ENCODE results near the gene RNU7-1. TPM values are rescaled to one million over a fixed set of nuclear protein-coding genes. Genes with fewer than 3 reads are reported as not detected.

RNU7-1 gene
- total RNA-seq, 1 experiment from 2014 or later, result not detected

- DNase-seq, result no peak
- H3K4me1 ChIP-seq, result no peaks in the 10 kb centered on the region
- H3K4me3 ChIP-seq, result no peak overlapping the region
- no peaks in the 10 kb centered on the region for H3K9me3 ChIP-seq (replicated peaks)
- no peaks in the 10 kb centered on the region for H3K27me3 ChIP-seq
- peaks cover 49% of the 10 kb centered on the region for H3K36me3 ChIP-seq
- no peak overlapping the region for H3K27ac ChIP-seq
Observed at GRCh38 chr12:6939191-6939540, 4.5 kb upstream of the RNU7-1 start.

GRCh38 chr12:6941267-6941666 is 2.3 kb upstream of the RNU7-1 start:
- Histone ChIP-seq H3K27ac (no peak overlapping the region), H3K4me3 (no peak overlapping the region), H3K9me3 (replicated peaks) (no peaks in the 10 kb centered on the region), H3K36me3 (peaks cover 31% of the 10 kb centered on the region), H3K27me3 (no peaks in the 10 kb centered on the region), H3K4me1 (peaks cover 4% of the 10 kb centered on the region)
- no peak for DNase-seq

DNA sequence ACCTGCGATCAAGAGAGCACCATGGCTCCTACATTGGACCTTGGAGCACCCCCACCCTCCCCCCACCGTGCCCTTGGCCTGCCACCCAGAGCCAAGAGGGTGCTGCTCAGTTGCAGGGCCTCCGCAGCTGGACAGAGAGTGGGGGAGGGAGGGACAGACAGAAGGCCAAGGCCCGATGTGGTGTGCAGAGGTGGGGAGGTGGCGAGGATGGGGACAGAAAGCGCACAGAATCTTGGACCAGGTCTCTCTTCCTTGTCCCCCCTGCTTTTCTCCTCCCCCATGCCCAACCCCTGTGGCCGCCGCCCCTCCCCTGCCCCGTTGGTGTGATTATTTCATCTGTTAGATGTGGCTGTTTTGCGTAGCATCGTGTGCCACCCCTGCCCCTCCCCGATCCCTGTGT is 1.8 kb upstream of the RNU7-1 start:
- no peak for DNase-seq
- Histone ChIP-seq H3K27ac (no peak overlapping the region), H3K4me1 (peaks cover 4% of the 10 kb centered on the region), H3K36me3 (peaks cover 26% of the 10 kb centered on the region), H3K27me3 (no peaks in the 10 kb centered on the region), H3K4me3 (no peak overlapping the region), H3K9me3 (replicated peaks) (no peaks in the 10 kb centered on the region)

DNA sequence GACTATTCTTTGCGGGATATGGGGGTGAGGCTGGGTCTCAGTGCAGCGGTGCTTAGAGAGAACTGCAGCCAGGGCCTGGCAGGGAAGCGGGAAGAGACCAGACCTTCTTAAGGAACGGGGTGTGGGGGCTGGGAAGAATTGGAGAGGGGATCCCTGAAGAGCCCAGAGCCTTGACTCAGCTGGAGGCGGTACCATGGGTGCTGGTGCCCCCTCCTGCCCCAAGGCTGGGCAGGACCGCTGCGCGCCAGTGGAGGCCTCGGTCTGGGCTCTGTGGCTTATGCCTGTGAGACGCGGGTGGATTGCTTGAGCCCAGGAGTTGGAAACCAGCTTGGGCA is 1.3 kb upstream of the RNU7-1 start:
- no peak for DNase-seq

GRCh38 chr12:6943389-6943721 is 261 bp upstream of the RNU7-1 start:
- peak overlapping the region; percentile 98 for H3K27ac ChIP-seq
- H3K4me3 ChIP-seq, result peak overlapping the region; percentile 67
- H3K9me3 ChIP-seq (replicated peaks), result no peaks in the 10 kb centered on the region
- peak; percentile 88 to 94 for DNase-seq
- peaks cover 4% of the 10 kb centered on the region for H3K4me1 ChIP-seq
- peaks cover 12% of the 10 kb centered on the region for H3K36me3 ChIP-seq
- no peaks in the 10 kb centered on the region for H3K27me3 ChIP-seq

More for the DNA sequence above, 1.3 kb upstream of the RNU7-1 start:
- H3K27ac ChIP-seq, result no peak overlapping the region
- no peaks in the 10 kb centered on the region for H3K9me3 ChIP-seq (replicated peaks)
- H3K4me3 ChIP-seq, result no peak overlapping the region
- peaks cover 21% of the 10 kb centered on the region for H3K36me3 ChIP-seq
- H3K4me1 ChIP-seq, result peaks cover 4% of the 10 kb centered on the region
- H3K27me3 ChIP-seq, result no peaks in the 10 kb centered on the region

DNA sequence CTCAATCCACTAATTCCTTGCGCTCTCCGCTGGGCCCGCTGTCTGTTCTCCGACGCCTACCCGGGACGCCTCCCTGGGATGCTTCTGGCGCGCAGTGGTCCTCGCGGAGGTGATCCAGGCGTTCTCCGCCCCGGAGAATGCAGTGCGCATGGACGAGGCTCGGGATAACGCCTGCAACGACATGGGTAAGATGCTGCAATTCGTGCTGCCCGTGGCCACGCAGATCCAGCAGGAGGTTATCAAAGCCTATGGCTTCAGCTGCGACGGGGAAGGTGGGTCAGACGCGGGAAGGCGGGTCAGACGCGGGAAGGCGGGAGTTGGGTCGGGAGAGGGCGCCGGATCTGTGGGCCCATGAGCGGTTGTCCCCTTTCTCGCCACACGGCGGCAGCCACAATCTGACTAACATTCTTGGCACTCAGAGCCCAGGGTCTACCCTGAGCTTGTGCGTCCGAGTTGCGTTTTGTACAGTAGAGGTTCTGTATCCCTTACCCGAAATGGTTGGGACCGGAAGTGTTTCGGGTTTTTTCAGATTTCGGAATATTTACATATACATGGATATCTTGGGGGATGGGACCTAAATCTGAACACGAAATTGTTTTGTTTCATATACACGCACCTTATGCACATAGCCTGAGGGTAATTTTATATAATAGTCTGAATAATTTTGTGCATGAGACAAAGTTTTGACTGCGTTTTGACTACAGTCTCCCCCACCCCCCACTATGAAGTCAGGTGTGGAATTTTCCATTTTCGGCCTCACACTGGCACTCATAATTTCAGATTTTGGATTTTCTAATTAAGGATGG is 968 bp downstream of the RNU7-1 start:
- DNase-seq, result peak; percentile 92 to 96

DNA sequence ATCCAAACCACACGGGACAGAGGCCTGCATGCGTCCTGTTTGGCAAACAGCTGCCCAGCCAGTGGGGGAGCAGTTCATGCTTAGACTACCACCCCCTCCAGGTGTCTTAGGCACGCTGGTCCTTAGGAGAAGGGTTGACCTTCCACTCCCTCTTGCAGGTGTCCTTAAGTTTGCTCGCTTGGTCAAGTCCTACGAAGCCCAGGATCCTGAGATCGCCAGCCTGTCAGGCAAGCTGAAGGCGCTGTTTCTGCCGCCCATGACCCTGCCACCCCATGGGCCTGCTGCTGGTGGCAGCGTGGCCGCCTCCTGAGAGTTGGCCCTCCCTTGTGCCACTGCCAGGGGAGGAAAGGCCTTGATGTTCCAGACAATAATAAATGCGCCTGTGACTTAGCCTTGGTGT is 2.0 kb downstream of the RNU7-1 start:
- Histone ChIP-seq H3K4me3 (no peak overlapping the region), H3K9me3 (replicated peaks) (no peaks in the 10 kb centered on the region), H3K27ac (no peak overlapping the region), H3K36me3 (no peaks in the 10 kb centered on the region), H3K4me1 (peaks cover 4% of the 10 kb centered on the region), H3K27me3 (no peaks in the 10 kb centered on the region)
- DNase-seq, result no peak

More for the DNA sequence above, 968 bp downstream of the RNU7-1 start:
- Histone ChIP-seq H3K4me1 (peaks cover 4% of the 10 kb centered on the region), H3K27ac (peak overlapping the region; percentile 98), H3K27me3 (no peaks in the 10 kb centered on the region), H3K9me3 (replicated peaks) (no peaks in the 10 kb centered on the region), H3K36me3 (peaks cover 3% of the 10 kb centered on the region; the same call in 1 of the 2 replicates), H3K4me3 (peak overlapping the region; percentile 67)

DNA sequence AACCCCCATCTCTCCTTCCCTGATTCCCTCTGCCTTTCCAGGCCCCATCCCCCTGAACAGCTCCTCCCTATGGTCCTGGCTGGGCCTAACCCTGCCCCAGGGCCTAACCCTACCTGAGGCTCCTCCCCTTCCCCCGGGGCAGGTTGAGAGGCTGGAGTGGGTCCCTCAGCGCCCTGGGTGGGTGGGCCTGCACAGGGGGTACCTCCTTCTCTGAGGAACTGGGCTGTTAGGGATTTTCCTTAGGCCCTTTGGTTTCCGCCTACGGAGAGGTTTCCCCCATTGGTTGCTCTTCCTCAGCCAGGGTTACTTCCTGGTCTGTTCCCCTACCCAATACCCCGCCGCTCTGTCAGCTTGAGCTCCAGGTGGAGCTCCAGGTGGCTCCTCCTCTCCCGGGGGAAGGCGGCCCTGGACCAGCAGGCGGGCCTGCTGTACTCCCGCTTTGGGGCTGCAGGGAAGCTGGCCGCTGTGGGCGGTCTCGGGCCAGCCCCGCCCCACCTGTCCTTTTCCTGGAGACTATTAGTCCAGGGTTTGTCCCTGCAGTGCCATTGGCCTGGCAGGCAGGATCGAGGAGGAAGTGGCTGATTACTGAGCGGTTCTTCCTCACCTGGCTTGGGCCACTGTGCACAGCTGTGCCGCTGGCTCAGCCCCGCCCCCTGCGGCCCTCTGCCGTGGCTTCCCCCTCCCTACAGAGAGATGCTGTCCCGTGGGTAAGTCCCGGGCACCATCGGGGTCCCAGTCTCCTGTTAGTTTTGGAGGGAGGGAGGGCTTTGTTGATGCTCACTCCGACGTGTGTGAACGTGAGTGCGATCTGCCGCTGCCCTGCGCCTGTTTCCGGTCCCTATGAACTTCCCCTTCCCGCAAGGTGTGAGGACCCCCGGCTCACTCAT is 2.7 kb downstream of the RNU7-1 start:
- no peaks in the 10 kb centered on the region for H3K27me3 ChIP-seq
- no peak overlapping the region for H3K4me3 ChIP-seq
- H3K4me1 ChIP-seq, result peaks cover 4% of the 10 kb centered on the region
- H3K9me3 ChIP-seq (replicated peaks), result no peaks in the 10 kb centered on the region
- H3K27ac ChIP-seq, result no peak overlapping the region
- H3K36me3 ChIP-seq, result no peaks in the 10 kb centered on the region
- DNase-seq, result no peak

GRCh38 chr12:6946920-6947374 is 3.3 kb downstream of the RNU7-1 start:
- H3K4me1 ChIP-seq, result peaks cover 4% of the 10 kb centered on the region
- H3K9me3 ChIP-seq (replicated peaks), result no peaks in the 10 kb centered on the region
- no peak overlapping the region for H3K4me3 ChIP-seq
- no peaks in the 10 kb centered on the region for H3K27me3 ChIP-seq
- no peak for DNase-seq
- no peaks in the 10 kb centered on the region for H3K36me3 ChIP-seq
- H3K27ac ChIP-seq, result no peak overlapping the region

- no peaks in the 10 kb centered on the region for H3K36me3 ChIP-seq
- no peaks in the 10 kb centered on the region for H3K9me3 ChIP-seq (replicated peaks)
- H3K27ac ChIP-seq, result no peak overlapping the region
- peaks cover 4% of the 10 kb centered on the region for H3K4me1 ChIP-seq
- H3K4me3 ChIP-seq, result no peak overlapping the region
- DNase-seq, result no peak
- no peaks in the 10 kb centered on the region for H3K27me3 ChIP-seq
Observed at GRCh38 chr12:6947615-6948014, 4.0 kb downstream of the RNU7-1 start.

DNA sequence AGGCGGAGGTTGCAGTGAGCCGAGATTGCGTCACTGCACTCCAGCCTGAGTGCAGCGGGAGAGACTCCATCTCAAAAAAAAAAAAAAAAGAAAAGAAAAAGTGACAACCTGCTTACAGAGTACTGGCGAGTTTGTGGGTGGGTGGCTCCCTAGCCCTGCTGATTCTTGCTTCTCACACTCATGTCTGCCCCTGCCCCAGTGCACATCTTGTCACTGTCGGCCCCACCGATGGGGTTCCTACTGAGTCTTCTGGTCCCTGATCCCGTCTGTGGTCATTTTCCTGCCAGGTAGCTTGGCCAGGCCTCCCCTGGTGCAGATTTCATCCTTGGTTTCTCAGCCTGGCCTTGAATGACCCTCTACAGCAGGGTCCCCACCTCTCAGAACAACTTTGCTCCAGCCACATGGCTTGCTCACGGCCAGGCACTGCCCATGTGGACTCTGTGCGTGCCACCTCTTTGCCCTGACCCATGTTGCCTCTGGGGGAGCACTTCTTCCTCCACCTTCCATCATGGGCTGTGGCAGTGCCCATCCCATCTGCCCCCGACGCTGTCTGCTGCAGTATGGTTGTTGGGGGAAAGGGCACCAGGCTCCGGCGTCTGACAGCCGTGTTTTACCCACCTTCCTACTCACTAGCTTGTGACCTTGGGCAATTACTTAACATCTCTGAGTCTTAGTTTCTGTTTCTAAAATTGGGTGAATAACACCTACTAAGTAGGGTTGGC is 5.4 kb downstream of the RNU7-1 start:
- Histone ChIP-seq H3K9me3 (replicated peaks) (no peaks in the 10 kb centered on the region), H3K36me3 (no peaks in the 10 kb centered on the region), H3K27ac (no peak overlapping the region), H3K27me3 (no peaks in the 10 kb centered on the region), H3K4me3 (no peak overlapping the region), H3K4me1 (peaks cover 10% of the 10 kb centered on the region)
- DNase-seq, result no peak

DNA sequence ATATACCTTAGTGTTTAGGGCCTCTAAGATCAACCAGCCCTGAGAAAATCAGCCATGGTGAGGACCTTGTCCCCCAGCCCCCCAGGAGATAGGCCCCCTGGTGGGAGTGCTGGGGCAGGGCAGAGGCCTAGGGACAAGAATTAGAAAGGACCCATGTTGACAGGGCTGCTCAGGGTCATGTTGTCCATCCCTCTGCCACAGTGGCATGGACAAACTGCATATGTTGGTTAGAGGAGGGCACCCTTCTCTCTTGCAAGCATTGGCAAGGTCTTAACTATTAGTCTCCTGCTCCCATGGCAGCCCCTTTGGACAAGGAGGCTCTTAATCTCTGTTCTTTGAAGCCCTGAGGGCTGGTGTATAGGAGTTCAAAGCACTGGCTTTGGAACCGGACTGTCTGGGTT is 6.8 kb downstream of the RNU7-1 start:
- Histone ChIP-seq H3K9me3 (replicated peaks) (no peaks in the 10 kb centered on the region), H3K36me3 (no peaks in the 10 kb centered on the region), H3K4me3 (no peak overlapping the region), H3K4me1 (peaks cover 6% of the 10 kb centered on the region), H3K27me3 (no peaks in the 10 kb centered on the region), H3K27ac (no peak overlapping the region)
- DNase-seq, result no peak

DNA sequence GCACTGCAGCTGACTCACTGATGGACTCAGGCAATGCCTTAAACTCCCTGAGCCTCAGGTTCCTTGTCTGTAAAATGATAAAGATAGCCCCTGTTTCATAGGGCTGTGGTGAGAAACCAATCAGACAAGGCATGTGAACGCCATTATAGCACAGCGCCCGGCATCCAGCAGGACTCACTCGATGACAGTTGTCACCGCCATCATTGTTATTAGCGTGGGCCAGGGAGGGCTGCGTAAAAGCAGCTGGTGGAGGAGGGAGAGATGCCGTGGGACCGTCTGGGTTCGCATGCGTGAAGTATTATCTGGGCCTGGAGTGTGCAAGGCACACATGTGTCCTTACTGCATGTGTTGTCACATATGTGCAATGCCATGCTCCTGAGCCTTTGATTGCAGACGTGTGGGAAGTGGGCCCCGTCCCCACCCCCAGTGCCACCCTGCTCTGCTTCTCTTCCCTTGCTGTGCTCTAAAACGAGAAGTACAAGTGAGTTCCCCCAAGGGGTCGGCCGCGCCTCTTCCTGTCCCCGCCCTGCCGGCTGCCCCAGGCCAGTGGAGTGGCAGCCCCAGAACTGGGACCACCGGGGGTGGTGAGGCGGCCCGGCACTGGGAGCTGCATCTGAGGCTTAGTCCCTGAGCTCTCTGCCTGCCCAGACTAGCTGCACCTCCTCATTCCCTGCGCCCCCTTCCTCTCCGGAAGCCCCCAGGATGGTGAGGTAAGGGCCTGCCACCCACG is 7.4 kb downstream of the RNU7-1 start, which contains the start of gene PTPN6:
Gene PTPN6 (plus strand): TSS at position 546 of the 730 bp plus-strand sequence. CDS start 157 bp downstream, at position 703.
- H3K27ac ChIP-seq, result no peak within 1 kb of the TSS

GRCh38 chr12:6951551-6952120 is 8.0 kb downstream of the RNU7-1 start:
- Histone ChIP-seq H3K36me3 (no peaks in the 10 kb centered on the region), H3K27ac (no peak overlapping the region), H3K4me3 (no peak overlapping the region), H3K9me3 (replicated peaks) (no peaks in the 10 kb centered on the region), H3K4me1 (peaks cover 6% of the 10 kb centered on the region), H3K27me3 (peaks cover under 1% of the 10 kb centered on the region; the same call in 1 of the 2 replicates)
- no peak for DNase-seq

More for the DNA sequence above, 7.4 kb downstream of the RNU7-1 start, which contains the start of gene PTPN6:
- H3K4me1 ChIP-seq, result peaks cover 6% of the 10 kb centered on the region
- no peaks in the 10 kb centered on the region for H3K27me3 ChIP-seq
- DNase-seq, result no peak
- no peak within 1 kb of the TSS for H3K4me3 ChIP-seq
- no peaks in the 10 kb centered on the region for H3K36me3 ChIP-seq
- no peaks in the 10 kb centered on the region for H3K9me3 ChIP-seq (replicated peaks)

Measured in SJCRH30 (cell line).